HG02642 (cell line): Measurements from ENCODE around the gene IER3.
A peak's percentile ranks its signal among the peaks of the same experiment; 100 is the strongest.

Experiments used
- ATAC-seq: cut with Tn5 transposase; IDR thresholded peaks from one replicate; pipeline ENCODE4 v1.9.1; 2021; ENCODE audit warnings: mild to moderate bottlenecking; ENCODE audit not compliant: unreplicated experiment, poor library complexity

Gene IER3

DNA sequence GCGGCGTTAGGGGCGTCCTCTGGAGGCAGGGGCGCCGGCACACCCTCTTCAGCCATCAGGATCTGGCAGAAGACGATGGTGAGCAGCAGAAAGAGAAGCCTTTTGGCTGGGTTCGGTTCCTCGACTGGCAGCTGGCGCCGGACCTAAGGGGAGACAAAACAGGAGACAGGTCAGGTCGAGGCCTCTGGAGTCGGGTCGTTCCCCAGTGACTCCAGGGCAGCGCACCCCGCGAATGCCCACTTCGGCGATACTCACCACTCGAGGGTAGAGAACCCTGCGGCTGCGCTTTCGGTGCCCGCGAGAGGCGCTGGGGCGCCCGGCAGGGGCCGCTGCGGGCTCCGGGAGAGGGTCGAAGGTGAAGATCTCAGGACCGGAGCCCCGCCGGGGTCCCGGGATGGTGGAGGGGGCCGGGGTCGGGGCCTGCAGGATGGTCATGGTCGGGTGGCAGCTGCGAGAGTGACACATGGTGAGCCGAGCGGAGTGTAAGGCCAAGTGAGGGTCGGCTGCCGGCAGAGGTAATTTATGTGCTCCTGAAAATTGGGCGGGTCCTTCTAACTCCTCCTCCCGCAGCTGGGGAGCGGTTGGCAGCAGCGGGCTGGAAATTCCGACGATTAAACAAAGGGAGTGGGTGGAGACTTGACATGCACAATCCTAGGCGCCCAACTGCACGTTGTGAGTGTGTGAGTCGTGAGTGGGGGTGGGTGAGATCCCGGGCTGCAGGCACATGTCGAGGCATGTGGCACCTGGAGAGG lies at the start of gene IER3:
IER3 (minus strand) TSS at position 494 of the 752 bp plus-strand sequence; CDS start at position 465, 29 bp downstream.
- ATAC-seq, result peak; percentile 37

- no peak for ATAC-seq
These were observed 49.3 kb upstream of the IER3 start for GRCh38 chr6:30793521-30794194.

GRCh38 chr6:30792786-30793185 lies 48.4 kb upstream of the IER3 start:
- no peak for ATAC-seq

- no peak for ATAC-seq
These were observed 46.5 kb upstream of the IER3 start for GRCh38 chr6:30790724-30791383.

GRCh38 chr6:30789606-30790005 lies 45.3 kb upstream of the IER3 start:
- ATAC-seq, result no peak

- ATAC-seq, result no peak
These were observed 43.6 kb upstream of the IER3 start for GRCh38 chr6:30787954-30788353.

DNA sequence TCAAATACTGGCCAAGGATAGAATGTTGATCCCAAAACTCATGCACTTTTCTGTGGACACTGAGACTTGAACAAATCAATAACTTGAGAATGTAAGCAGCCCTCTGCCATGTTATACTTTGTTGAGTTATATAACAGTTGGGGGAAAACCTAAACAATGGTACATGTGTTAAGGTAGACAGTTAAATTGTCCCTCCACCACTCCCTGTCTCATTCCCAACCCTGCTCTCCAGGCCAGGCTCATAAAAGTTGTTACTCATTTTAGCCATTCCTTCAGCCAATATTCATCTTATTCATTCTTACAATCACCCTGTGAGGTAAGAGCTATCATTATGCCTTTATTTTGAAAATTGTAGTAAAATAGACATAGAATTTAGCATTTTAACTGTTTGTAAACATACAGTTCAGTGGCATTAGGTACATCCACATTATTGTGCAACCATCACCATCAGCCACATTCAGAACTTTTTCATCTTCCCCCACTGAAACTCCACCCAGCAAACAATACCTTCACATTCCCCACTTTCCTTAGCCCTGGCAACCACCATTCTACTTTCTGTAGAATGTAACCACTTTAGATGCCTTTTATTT lies 38.2 kb upstream of the IER3 start:
- no peak for ATAC-seq

- ATAC-seq, result no peak
These were observed 37.5 kb upstream of the IER3 start for GRCh38 chr6:30781743-30782424.

- ATAC-seq, result no peak
These were observed 37.0 kb upstream of the IER3 start for GRCh38 chr6:30781395-30781742.

GRCh38 chr6:30780642-30780920 lies 36.2 kb upstream of the IER3 start:
- no peak for ATAC-seq

- ATAC-seq, result no peak
These were observed 35.7 kb upstream of the IER3 start for GRCh38 chr6:30779850-30780641.

DNA sequence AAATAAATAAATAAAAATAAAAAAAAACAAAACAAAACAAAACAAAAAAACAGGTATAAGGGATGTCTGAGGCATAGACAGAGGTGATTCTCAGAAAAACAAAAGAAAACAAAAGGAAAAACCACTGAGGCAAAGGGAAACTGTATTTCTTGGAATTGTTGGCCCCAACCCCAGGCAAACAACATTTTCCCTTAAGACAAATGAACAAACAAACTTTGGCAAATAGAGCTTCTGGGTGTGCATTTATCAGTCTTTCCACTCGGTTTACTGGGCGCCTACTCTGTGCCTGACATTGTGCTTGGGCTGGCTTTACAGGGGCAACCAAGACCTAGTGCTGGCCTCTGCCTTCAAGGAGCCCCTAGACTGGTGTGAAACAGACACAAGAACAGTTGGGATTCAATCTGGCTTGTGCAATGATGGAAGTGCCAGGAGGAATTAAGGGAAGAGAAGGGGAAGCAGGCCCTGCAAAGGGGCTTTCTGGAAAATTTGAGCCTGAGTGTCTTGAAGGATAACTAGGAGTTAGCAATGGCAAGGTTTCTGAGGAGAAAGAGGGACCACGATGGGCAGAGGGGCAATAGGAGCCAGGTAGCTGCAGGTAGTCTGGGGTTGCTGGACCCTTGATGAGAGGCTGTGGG lies 33.8 kb upstream of the IER3 start:
- no peak for ATAC-seq

DNA sequence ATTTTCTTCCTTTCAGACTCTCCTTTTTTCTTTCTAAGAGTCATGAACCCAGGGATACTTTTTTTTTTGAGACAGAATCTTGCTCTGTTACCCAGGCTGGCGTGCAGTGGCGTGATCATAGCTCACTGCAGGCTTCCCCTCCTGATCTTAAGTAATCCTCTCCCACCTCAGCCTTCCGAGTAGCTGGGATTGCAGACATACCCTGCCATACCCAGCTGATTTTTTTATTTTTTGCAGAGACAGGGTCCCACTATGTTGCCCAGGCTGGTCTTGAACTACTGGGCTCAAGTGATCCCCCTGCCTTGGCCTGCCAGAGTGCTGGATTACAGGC lies 32.8 kb upstream of the IER3 start:
- no peak for ATAC-seq

- no peak for ATAC-seq
These were observed 32.2 kb upstream of the IER3 start for GRCh38 chr6:30776390-30777154.

GRCh38 chr6:30775104-30775503 lies 30.8 kb upstream of the IER3 start:
- no peak for ATAC-seq

- ATAC-seq, result no peak
These were observed 30.4 kb upstream of the IER3 start for GRCh38 chr6:30774701-30775100.

- no peak for ATAC-seq
These were observed 26.2 kb upstream of the IER3 start for GRCh38 chr6:30770592-30770991.

GRCh38 chr6:30769853-30770524 lies 25.6 kb upstream of the IER3 start:
- no peak for ATAC-seq
